ENCODE results near the gene ZNF18. TPM values are rescaled to one million over a fixed set of nuclear protein-coding genes. Genes with fewer than 3 reads are reported as not detected.

Gene ZNF18
- total and polyA plus RNA-seq, 2 of the 13 experiments (the other 11 are each of a cell fraction or from before 2014, with no cell fraction given): 2.4 to 5.4 TPM

GRCh38 chr17:11997147-11997971 is at the start of gene ZNF18 (continued):
- TF ChIP-seq GTF3A (CRISPR knock-in tag; conservative IDR thresholded peaks at IDR 0.05) (no peak), ATF7-NPFF (CRISPR knock-in tag; IDR thresholded peaks at IDR 0.05; ENCODE audit: low read depth) (peak; percentile 52; the same call in 1 of the 2 replicates), ZC3H4 (CRISPR knock-in tag; IDR thresholded peaks at IDR 0.05; ENCODE audit: borderline replicate concordance) (peak; percentile 86; the same call in 1 of the 2 replicates), FOXA3 (CRISPR knock-in tag; IDR thresholded peaks at IDR 0.05) (peak; percentile 54), DNMT1 (CRISPR knock-in tag; IDR thresholded peaks at IDR 0.05) (peak; percentile 84), ZNF24 (IDR thresholded peaks at IDR 0.05) (no peak), PHF5A (CRISPR knock-in tag; IDR thresholded peaks at IDR 0.05; ENCODE audit: low read depth, unreplicated experiment) (peak; percentile 72), NCOA2 (CRISPR knock-in tag; IDR thresholded peaks at IDR 0.05) (0 out of 2 replicates have a peak, but pooled peaks have one; percentile 24), ZMAT3 (CRISPR knock-in tag; conservative IDR thresholded peaks at IDR 0.05) (peak; percentile 76; the same call in 1 of the 2 replicates), THYN1 (CRISPR knock-in tag; IDR thresholded peaks at IDR 0.05; ENCODE audit: borderline replicate concordance, low read depth) (0 out of 2 replicates have a peak, but pooled peaks have one; percentile 7), SOX5 (CRISPR knock-in tag; IDR thresholded peaks at IDR 0.05; ENCODE audit: borderline replicate concordance) (peak; percentile 24; the same call in 1 of the 2 replicates), ZNF567 (CRISPR knock-in tag; IDR thresholded peaks at IDR 0.05; ENCODE audit: borderline replicate concordance) (peak; percentile 37; the same call in 1 of the 2 replicates), ZNF263 (CRISPR knock-in tag; IDR thresholded peaks at IDR 0.05) (0 out of 2 replicates have a peak, but pooled peaks have one; percentile 16), RAD21 (CRISPR knock-in tag; IDR thresholded peaks at IDR 0.05) (peak; percentile 35; the same call in 1 of the 2 replicates), ARID2 (CRISPR knock-in tag; IDR thresholded peaks at IDR 0.05; ENCODE audit: borderline replicate concordance) (peak; percentile 91; the same call in 1 of the 2 replicates)
- TF ChIP-seq, protein P1, sequence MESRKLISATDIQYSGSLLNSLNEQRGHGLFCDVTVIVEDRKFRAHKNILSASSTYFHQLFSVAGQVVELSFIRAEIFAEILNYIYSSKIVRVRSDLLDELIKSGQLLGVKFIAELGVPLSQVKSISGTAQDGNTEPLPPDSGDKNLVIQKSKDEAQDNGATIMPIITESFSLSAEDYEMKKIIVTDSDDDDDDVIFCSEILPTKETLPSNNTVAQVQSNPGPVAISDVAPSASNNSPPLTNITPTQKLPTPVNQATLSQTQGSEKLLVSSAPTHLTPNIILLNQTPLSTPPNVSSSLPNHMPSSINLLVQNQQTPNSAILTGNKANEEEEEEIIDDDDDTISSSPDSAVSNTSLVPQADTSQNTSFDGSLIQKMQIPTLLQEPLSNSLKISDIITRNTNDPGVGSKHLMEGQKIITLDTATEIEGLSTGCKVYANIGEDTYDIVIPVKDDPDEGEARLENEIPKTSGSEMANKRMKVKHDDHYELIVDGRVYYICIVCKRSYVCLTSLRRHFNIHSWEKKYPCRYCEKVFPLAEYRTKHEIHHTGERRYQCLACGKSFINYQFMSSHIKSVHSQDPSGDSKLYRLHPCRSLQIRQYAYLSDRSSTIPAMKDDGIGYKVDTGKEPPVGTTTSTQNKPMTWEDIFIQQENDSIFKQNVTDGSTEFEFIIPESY (CRISPR knock-in tag; IDR thresholded peaks at IDR 0.05): no peak
- TF ChIP-seq, protein P2, sequence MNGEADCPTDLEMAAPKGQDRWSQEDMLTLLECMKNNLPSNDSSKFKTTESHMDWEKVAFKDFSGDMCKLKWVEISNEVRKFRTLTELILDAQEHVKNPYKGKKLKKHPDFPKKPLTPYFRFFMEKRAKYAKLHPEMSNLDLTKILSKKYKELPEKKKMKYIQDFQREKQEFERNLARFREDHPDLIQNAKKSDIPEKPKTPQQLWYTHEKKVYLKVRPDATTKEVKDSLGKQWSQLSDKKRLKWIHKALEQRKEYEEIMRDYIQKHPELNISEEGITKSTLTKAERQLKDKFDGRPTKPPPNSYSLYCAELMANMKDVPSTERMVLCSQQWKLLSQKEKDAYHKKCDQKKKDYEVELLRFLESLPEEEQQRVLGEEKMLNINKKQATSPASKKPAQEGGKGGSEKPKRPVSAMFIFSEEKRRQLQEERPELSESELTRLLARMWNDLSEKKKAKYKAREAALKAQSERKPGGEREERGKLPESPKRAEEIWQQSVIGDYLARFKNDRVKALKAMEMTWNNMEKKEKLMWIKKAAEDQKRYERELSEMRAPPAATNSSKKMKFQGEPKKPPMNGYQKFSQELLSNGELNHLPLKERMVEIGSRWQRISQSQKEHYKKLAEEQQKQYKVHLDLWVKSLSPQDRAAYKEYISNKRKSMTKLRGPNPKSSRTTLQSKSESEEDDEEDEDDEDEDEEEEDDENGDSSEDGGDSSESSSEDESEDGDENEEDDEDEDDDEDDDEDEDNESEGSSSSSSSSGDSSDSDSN (CRISPR knock-in tag; IDR thresholded peaks at IDR 0.05): peak; percentile 97
- TF ChIP-seq, protein P3, sequence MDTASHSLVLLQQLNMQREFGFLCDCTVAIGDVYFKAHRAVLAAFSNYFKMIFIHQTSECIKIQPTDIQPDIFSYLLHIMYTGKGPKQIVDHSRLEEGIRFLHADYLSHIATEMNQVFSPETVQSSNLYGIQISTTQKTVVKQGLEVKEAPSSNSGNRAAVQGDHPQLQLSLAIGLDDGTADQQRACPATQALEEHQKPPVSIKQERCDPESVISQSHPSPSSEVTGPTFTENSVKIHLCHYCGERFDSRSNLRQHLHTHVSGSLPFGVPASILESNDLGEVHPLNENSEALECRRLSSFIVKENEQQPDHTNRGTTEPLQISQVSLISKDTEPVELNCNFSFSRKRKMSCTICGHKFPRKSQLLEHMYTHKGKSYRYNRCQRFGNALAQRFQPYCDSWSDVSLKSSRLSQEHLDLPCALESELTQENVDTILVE (CRISPR knock-in tag; IDR thresholded peaks at IDR 0.05): peak; percentile 30; the same call in 1 of the 2 replicates
- TF ChIP-seq, protein P4, sequence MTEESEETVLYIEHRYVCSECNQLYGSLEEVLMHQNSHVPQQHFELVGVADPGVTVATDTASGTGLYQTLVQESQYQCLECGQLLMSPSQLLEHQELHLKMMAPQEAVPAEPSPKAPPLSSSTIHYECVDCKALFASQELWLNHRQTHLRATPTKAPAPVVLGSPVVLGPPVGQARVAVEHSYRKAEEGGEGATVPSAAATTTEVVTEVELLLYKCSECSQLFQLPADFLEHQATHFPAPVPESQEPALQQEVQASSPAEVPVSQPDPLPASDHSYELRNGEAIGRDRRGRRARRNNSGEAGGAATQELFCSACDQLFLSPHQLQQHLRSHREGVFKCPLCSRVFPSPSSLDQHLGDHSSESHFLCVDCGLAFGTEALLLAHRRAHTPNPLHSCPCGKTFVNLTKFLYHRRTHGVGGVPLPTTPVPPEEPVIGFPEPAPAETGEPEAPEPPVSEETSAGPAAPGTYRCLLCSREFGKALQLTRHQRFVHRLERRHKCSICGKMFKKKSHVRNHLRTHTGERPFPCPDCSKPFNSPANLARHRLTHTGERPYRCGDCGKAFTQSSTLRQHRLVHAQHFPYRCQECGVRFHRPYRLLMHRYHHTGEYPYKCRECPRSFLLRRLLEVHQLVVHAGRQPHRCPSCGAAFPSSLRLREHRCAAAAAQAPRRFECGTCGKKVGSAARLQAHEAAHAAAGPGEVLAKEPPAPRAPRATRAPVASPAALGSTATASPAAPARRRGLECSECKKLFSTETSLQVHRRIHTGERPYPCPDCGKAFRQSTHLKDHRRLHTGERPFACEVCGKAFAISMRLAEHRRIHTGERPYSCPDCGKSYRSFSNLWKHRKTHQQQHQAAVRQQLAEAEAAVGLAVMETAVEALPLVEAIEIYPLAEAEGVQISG (CRISPR knock-in tag; IDR thresholded peaks at IDR 0.05): peak; percentile 95
- TF ChIP-seq, protein P5, sequence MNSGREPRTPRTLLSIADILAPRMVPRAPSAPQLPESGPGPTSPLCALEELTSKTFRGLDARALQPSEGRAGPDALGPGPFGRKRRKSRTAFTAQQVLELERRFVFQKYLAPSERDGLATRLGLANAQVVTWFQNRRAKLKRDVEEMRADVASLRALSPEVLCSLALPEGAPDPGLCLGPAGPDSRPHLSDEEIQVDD (CRISPR knock-in tag; IDR thresholded peaks at IDR 0.05; ENCODE audit: borderline replicate concordance): peak; percentile 30; the same call in 1 of the 2 replicates

Data from HepG2 (cell line).